H9 (cell line): Measurements from ENCODE around the gene ATXN7. TPM values are rescaled to one million over a fixed set of nuclear protein-coding genes. Genes with fewer than 3 reads are reported as not detected.

ENCODE experiments used
- DNase-seq: peaks from one replicate; pipeline ENCODE4 v3.0.0-alpha.2; 2017
- H2AFZ ChIP-seq: one replicate; pipeline ENCODE4 v1.6.1; 2013; ENCODE audit warnings: mild to moderate bottlenecking, low read length, control low read depth, moderate library complexity
- H2AK5ac ChIP-seq: 2 replicates; pipeline ENCODE4 v1.6.1; 2013; ENCODE audit warnings: low read length, control low read depth, mixed read lengths; ENCODE audit not compliant: insufficient read length
- H2BK120ac ChIP-seq: one replicate; pipeline ENCODE4 v1.6.1; 2013; ENCODE audit warnings: low read depth, mild to moderate bottlenecking, low read length, control low read depth, inconsistent platforms; ENCODE audit not compliant: poor library complexity, severe bottlenecking
- H2BK12ac ChIP-seq: 2 replicates; pipeline ENCODE4 v1.6.1; 2013; ENCODE audit warnings: low read length, control low read depth, mixed read lengths, low read depth; ENCODE audit not compliant: insufficient read length
- H2BK15ac ChIP-seq: 2 replicates; pipeline ENCODE4 v1.6.1; 2013; ENCODE audit warnings: low read depth, low read length, control low read depth
- H2BK20ac ChIP-seq: one replicate; pipeline ENCODE4 v1.6.1; 2013; ENCODE audit warnings: low read depth, mild to moderate bottlenecking, low read length, control low read depth, inconsistent platforms; ENCODE audit not compliant: poor library complexity, severe bottlenecking
- H2BK5ac ChIP-seq: 2 replicates; pipeline ENCODE4 v1.6.1; 2013; ENCODE audit warnings: low read length, control low read depth, mixed read lengths; ENCODE audit not compliant: insufficient read length
- H3K14ac ChIP-seq: 2 replicates; pipeline ENCODE4 v1.6.1; 2013; ENCODE audit warnings: low read length, control low read depth; ENCODE audit not compliant: insufficient read depth
- H3K18ac ChIP-seq: 2 replicates; pipeline ENCODE4 v1.6.1; 2013; ENCODE audit warnings: low read depth, mild to moderate bottlenecking, mixed read lengths, low read length, control low read depth; ENCODE audit not compliant: insufficient read length
- H3K23ac ChIP-seq: 2 replicates; pipeline ENCODE4 v1.6.1; 2013; ENCODE audit warnings: low read length, control low read depth, mixed read lengths, low read depth; ENCODE audit not compliant: insufficient read length
- H3K23me2 ChIP-seq: 2 replicates; pipeline ENCODE4 v1.6.1; 2013; ENCODE audit warnings: low read depth, mild to moderate bottlenecking, mixed read lengths, low read length, control low read depth; ENCODE audit not compliant: insufficient read length, poor library complexity, severe bottlenecking
- H3K27ac ChIP-seq: 2 replicates; pipeline ENCODE4 v1.5.1; 2013; ENCODE audit warnings: low read length, control low read depth, mixed read lengths, low read depth; ENCODE audit not compliant: insufficient read length
- H3K27me3 ChIP-seq: 2 replicates; pipeline ENCODE4 v1.6.1; 2013; ENCODE audit warnings: low read length, control low read depth, inconsistent platforms; ENCODE audit not compliant: insufficient read depth
- H3K4ac ChIP-seq: 2 replicates; pipeline ENCODE4 v1.6.1; 2013; ENCODE audit warnings: low read depth, mild to moderate bottlenecking, control low read depth, inconsistent platforms, low read length, moderate library complexity
- H3K4me1 ChIP-seq: 2 replicates; pipeline ENCODE4 v1.6.1; 2013; ENCODE audit warnings: low read length, control low read depth, inconsistent platforms; ENCODE audit not compliant: insufficient read depth
- H3K4me2 ChIP-seq: 2 replicates; pipeline ENCODE4 v1.6.1; 2013; ENCODE audit warnings: low read length, control low read depth, mixed read lengths; ENCODE audit not compliant: insufficient read length, insufficient read depth
- H3K56ac ChIP-seq: 2 replicates; pipeline ENCODE4 v1.6.1; 2013; ENCODE audit warnings: low read depth, mild to moderate bottlenecking, mixed read lengths, low read length, control low read depth; ENCODE audit not compliant: insufficient read length
- H3K79me1 ChIP-seq: 2 replicates; pipeline ENCODE4 v1.6.1; 2013; ENCODE audit warnings: low read depth, mild to moderate bottlenecking, moderate library complexity, low read length, control low read depth, inconsistent platforms; ENCODE audit not compliant: insufficient read depth, poor library complexity, severe bottlenecking
- H3K79me2 ChIP-seq: 2 replicates; pipeline ENCODE4 v1.6.1; 2013; ENCODE audit warnings: low read length, control low read depth, inconsistent platforms; ENCODE audit not compliant: insufficient read depth
- H3K9ac ChIP-seq: 2 replicates; pipeline ENCODE4 v1.6.1; 2013; ENCODE audit warnings: low read length, control low read depth, mixed read lengths; ENCODE audit not compliant: insufficient read length; ENCODE audit errors: extremely low read depth
- H3K9me3 ChIP-seq: one replicate; pipeline ENCODE4 v1.6.1; 2013; ENCODE audit warnings: low read depth, low read length, inconsistent platforms; ENCODE audit not compliant: control insufficient read depth
- H3T11ph ChIP-seq: one replicate; pipeline ENCODE4 v1.6.1; 2013; ENCODE audit warnings: mild to moderate bottlenecking, low read length, control low read depth, inconsistent platforms
- H4K20me1 ChIP-seq: one replicate; pipeline ENCODE4 v1.6.1; 2013; ENCODE audit not compliant: control insufficient read depth, insufficient read length, insufficient read depth
- H4K5ac ChIP-seq: 2 replicates; pipeline ENCODE4 v1.6.1; 2013; ENCODE audit warnings: low read depth, mild to moderate bottlenecking, mixed read lengths, low read length, control low read depth; ENCODE audit not compliant: insufficient read length
- H4K8ac ChIP-seq: replicated peaks from 2 replicates; pipeline ENCODE4 v1.6.1; 2013; ENCODE audit warnings: low read length, control low read depth, mixed read lengths, low read depth; ENCODE audit not compliant: insufficient read length
- H4K91ac ChIP-seq: 2 replicates; pipeline ENCODE4 v1.6.1; 2013; ENCODE audit warnings: low read depth, mild to moderate bottlenecking, moderate library complexity, mixed read lengths, low read length, control low read depth; ENCODE audit not compliant: insufficient read length
- H3K27ac Mint-ChIP-seq, 3 experiments: 2 replicates in 2 of 3; 3 replicates in 1 of 3; pipeline ENCODE4 v1.8.0; 2020 to 2021; ENCODE audit warnings: mixed read lengths in 3 of 3, mild to moderate bottlenecking in 1 of 3, moderate library complexity in 1 of 3
- H3K27me3 Mint-ChIP-seq: 2 replicates; pipeline ENCODE4 v1.8.0; 2021; ENCODE audit warnings: low read depth, mild to moderate bottlenecking, moderate library complexity, mixed read lengths
- H3K36me3 Mint-ChIP-seq, 3 experiments: 2 replicates in 2 of 3; 3 replicates in 1 of 3; pipeline ENCODE4 v1.8.0; 2020 to 2021; ENCODE audit warnings: low read depth in 3 of 3, mixed read lengths in 3 of 3; ENCODE audit not compliant: insufficient read depth in 1 of 3
- H3K4me1 Mint-ChIP-seq, 2 experiments: 2 replicates each; pipeline ENCODE4 v1.8.0; 2020; ENCODE audit warnings: mixed read lengths in 2 of 2
- H3K4me3 Mint-ChIP-seq, 2 experiments: 2 replicates in 1 of 2; 3 replicates in 1 of 2; pipeline ENCODE4 v1.8.0; 2020 to 2021; ENCODE audit warnings: mild to moderate bottlenecking in 2 of 2, mixed read lengths in 2 of 2, moderate library complexity in 1 of 2
- H3K9me3 Mint-ChIP-seq, 2 experiments: 2 replicates in 1 of 2; 3 replicates in 1 of 2; pipeline ENCODE4 v1.8.0; 2020; ENCODE audit warnings: mild to moderate bottlenecking in 2 of 2, mixed read lengths in 2 of 2, moderate library complexity in 1 of 2
- WGBS: extraction: QIAGEN DNeasy Blood & Tissue Kit; methylation state at CpG from one replicate; pipeline ENCODE4 v1.1.7; 2013; ENCODE audit warnings: missing lambda C conversion rate, low lambda C conversion rate, mixed read lengths; ENCODE audit not compliant: insufficient read length; ENCODE audit errors: extremely low coverage; 5-methylcytosine and 5-hydroxymethylcytosine counted together
- total RNA-seq: library from RNA; stranded (reverse); gene quantifications from 2 replicates; pipeline ENCODE4 v1.2.1, GENCODE V29; 2021
- TF ChIP-seq, protein P1 (sequence below): fragments of 200-600 bp; sonication (generic); conservative IDR thresholded peaks from 3 replicates; pipeline ENCODE4 v1.8.0; 2021; ENCODE audit warnings: antibody characterized with exemption, mild to moderate bottlenecking

The ATXN7 gene
- total RNA-seq, 1 experiment from 2014 or later, result 21.5 TPM

DNA sequence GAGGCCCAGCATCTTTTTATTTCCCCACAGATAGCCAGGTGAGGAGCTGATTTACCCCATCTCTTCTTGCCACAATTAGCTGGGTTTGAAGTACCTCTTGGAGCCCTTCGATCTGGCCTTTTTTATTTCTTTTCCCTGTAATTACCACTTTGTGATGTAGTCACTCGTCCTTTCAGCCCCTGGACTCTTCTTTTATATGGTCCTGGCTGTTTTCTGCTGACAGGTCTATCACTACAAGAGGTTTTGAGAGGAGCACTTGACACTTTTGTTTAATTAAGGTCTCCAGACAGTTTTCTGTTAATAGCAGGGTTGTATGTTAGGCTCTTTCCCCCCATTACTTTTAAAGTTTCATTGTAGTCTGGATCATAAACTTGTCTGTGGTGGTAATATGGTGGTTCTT is 11.8 kb downstream of the ATXN7 start:
- Histone ChIP-seq H3K14ac (no peak overlapping the region), H3K4ac (no peak overlapping the region), H3K27me3 (no peaks in the 10 kb centered on the region), H2BK15ac (no peak overlapping the region), H2AK5ac (no peak overlapping the region), H4K20me1 (no peaks in the 10 kb centered on the region), H3K79me1 (peaks cover 4% of the 10 kb centered on the region), H3K4me1 (peaks cover 16% of the 10 kb centered on the region), H3T11ph (no peak overlapping the region), H4K91ac (no peak overlapping the region), H2BK5ac (no peak overlapping the region), H3K23ac (no peak overlapping the region), H3K79me2 (peaks cover 1% of the 10 kb centered on the region; the same call in 1 of the 2 replicates), H2AFZ (no peak overlapping the region), H4K8ac (no peak overlapping the region), H3K4me2 (no peak overlapping the region), H2BK12ac (no peak overlapping the region), H3K56ac (no peak overlapping the region), H2BK120ac (no peak overlapping the region), H3K9me3 (no peaks in the 10 kb centered on the region), H2BK20ac (no peak overlapping the region), H3K18ac (no peak overlapping the region), H3K23me2 (no peaks in the 10 kb centered on the region), H3K27ac (no peak overlapping the region), H3K9ac (no peak overlapping the region), H4K5ac (no peak overlapping the region)
- no CpG with 5 or more reads among the region's 2 CpGs for WGBS
- Mint-ChIP-seq H3K9me3 (no peaks in the 10 kb centered on the region), H3K27ac (no peak overlapping the region), H3K4me3 (no peak overlapping the region), H3K4me1 (peaks cover 31 to 38% of the 10 kb centered on the region in 2 experiments), H3K36me3 (no peaks in the 10 kb centered on the region), H3K27me3 (no peaks in the 10 kb centered on the region)
- TF ChIP-seq, protein P1, sequence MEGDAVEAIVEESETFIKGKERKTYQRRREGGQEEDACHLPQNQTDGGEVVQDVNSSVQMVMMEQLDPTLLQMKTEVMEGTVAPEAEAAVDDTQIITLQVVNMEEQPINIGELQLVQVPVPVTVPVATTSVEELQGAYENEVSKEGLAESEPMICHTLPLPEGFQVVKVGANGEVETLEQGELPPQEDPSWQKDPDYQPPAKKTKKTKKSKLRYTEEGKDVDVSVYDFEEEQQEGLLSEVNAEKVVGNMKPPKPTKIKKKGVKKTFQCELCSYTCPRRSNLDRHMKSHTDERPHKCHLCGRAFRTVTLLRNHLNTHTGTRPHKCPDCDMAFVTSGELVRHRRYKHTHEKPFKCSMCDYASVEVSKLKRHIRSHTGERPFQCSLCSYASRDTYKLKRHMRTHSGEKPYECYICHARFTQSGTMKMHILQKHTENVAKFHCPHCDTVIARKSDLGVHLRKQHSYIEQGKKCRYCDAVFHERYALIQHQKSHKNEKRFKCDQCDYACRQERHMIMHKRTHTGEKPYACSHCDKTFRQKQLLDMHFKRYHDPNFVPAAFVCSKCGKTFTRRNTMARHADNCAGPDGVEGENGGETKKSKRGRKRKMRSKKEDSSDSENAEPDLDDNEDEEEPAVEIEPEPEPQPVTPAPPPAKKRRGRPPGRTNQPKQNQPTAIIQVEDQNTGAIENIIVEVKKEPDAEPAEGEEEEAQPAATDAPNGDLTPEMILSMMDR, result no peak
- no peak for DNase-seq
